Measurements from ENCODE around the gene RNF10. TPM values are rescaled to one million over a fixed set of nuclear protein-coding genes. Genes with fewer than 3 reads are reported as not detected.
"Not testable (repeated sequence)": the region's sequence is repeated elsewhere in the genome, so short reads cannot be mapped to it uniquely, and the experiment has no call there.

The RNF10 gene
- total RNA-seq, 1 experiment from 2014 or later, result 153 TPM

DNA sequence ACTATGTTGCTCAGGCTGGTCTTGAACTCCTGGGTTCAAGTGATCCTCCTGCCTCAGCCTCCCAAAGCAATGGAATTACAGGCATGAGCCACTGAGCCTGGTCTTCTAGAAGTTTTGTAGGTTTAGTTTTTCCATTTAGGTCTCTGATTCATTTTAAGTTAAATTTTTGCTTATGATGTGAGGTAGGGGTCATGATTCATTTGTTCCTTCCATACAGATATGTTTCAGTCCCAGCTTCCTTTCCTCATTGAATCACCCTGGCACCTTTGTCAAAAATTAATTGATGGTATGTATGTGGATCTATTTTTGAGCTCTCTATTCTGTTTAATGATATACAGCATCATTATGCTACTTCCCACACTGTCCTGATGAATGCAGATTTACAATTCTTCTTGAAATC, 80.7 kb downstream of the RNF10 start:
- H3K18ac ChIP-seq (ENCODE audit: insufficient read length, low read depth, low read length), result no peak overlapping the region

DNA sequence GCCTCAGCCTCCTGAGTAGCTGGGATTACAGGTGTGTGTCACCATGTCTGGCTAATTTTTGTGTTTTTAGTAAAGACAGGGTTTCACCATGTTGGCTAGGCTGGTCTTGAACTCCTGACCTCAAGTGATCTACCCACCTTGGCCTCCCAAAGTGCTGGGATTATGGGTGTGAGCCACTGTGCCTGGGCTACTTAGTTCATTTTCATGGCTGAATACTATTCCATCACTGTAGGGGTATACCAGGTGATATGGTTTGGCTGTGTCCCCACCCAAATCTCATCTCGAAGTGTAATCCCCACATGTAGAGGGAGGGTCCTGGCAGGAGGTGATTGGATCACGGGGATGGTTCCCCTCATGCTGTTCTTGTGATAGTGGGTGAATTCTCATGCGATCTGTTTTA, 83.0 kb downstream of the RNF10 start:
- H3K14ac ChIP-seq (ENCODE audit: insufficient read depth, low read length); H2BK20ac ChIP-seq (ENCODE audit: low read depth, low read length, poor library complexity, severe bottlenecking); H3K79me1 ChIP-seq (ENCODE audit: insufficient read depth, low read depth, low read length, poor library complexity, severe bottlenecking); H3K4me2 ChIP-seq (ENCODE audit: insufficient read depth, insufficient read length, low read length); H3K18ac ChIP-seq (ENCODE audit: insufficient read length, low read depth, low read length); H2BK5ac ChIP-seq (ENCODE audit: insufficient read length, low read length); H2BK15ac ChIP-seq (ENCODE audit: low read depth, low read length); H2BK12ac ChIP-seq (ENCODE audit: insufficient read length, low read depth, low read length); DNase-seq; H3K9me3 Mint-ChIP-seq; H3K27ac Mint-ChIP-seq; H3K9ac ChIP-seq (ENCODE audit: extremely low read depth, insufficient read length, low read length); H3K4me3 Mint-ChIP-seq; H2AK5ac ChIP-seq (ENCODE audit: insufficient read length, low read length); H3T11ph ChIP-seq (ENCODE audit: low read length); H4K20me1 ChIP-seq (ENCODE audit: control insufficient read depth, insufficient read depth, insufficient read length); H2BK120ac ChIP-seq (ENCODE audit: low read depth, low read length, poor library complexity, severe bottlenecking); H3K79me2 ChIP-seq (ENCODE audit: insufficient read depth, low read length); H2AFZ ChIP-seq (ENCODE audit: low read length); H4K8ac ChIP-seq (replicated peaks; ENCODE audit: insufficient read length, low read depth, low read length); H3K23me2 ChIP-seq (ENCODE audit: insufficient read length, low read depth, low read length, poor library complexity, severe bottlenecking); H3K4me1 ChIP-seq (ENCODE audit: insufficient read depth, low read length); H4K91ac ChIP-seq (ENCODE audit: insufficient read length, low read depth, low read length); H3K27ac ChIP-seq (ENCODE audit: insufficient read length, low read depth, low read length); H4K5ac ChIP-seq (ENCODE audit: insufficient read length, low read depth, low read length); H3K23ac ChIP-seq (ENCODE audit: insufficient read length, low read depth, low read length); H3K36me3 Mint-ChIP-seq (ENCODE audit: insufficient read depth in 1 of 3, low read depth in 3 of 3); H3K9me3 ChIP-seq (ENCODE audit: control insufficient read depth, low read depth, low read length); H3K4ac ChIP-seq (ENCODE audit: low read depth, low read length); H3K27me3 ChIP-seq (ENCODE audit: insufficient read depth, low read length); H3K56ac ChIP-seq (ENCODE audit: insufficient read length, low read depth, low read length): not testable (repeated sequence)
- Mint-ChIP-seq H3K4me1 (peaks cover 11 to 13% of the 10 kb centered on the region in 2 experiments), H3K27me3 (ENCODE audit: low read depth) (peaks cover 11% of the 10 kb centered on the region)
- WGBS (ENCODE audit: extremely low coverage, insufficient read length, low lambda C conversion rate), result no CpG with 5 or more reads among the region's 3 CpGs

More for the DNA sequence above, 80.7 kb downstream of the RNF10 start:
- Histone ChIP-seq H3K4me2 (ENCODE audit: insufficient read depth, insufficient read length, low read length) (no peak overlapping the region), H2BK5ac (ENCODE audit: insufficient read length, low read length) (no peak overlapping the region), H4K5ac (ENCODE audit: insufficient read length, low read depth, low read length) (no peak overlapping the region), H3K9ac (ENCODE audit: extremely low read depth, insufficient read length, low read length) (no peak overlapping the region), H3K79me2 (ENCODE audit: insufficient read depth, low read length) (no peaks in the 10 kb centered on the region), H2AFZ (ENCODE audit: low read length) (no peak overlapping the region), H3K27me3 (ENCODE audit: insufficient read depth, low read length) (no peaks in the 10 kb centered on the region), H3K4ac (ENCODE audit: low read depth, low read length) (no peak overlapping the region), H3K9me3 (ENCODE audit: control insufficient read depth, low read depth, low read length) (no peaks in the 10 kb centered on the region), H2AK5ac (ENCODE audit: insufficient read length, low read length) (no peak overlapping the region), H3K14ac (ENCODE audit: insufficient read depth, low read length) (no peak overlapping the region), H3K23me2 (ENCODE audit: insufficient read length, low read depth, low read length, poor library complexity, severe bottlenecking) (no peaks in the 10 kb centered on the region), H2BK20ac (ENCODE audit: low read depth, low read length, poor library complexity, severe bottlenecking) (no peak overlapping the region), H3K56ac (ENCODE audit: insufficient read length, low read depth, low read length) (no peak overlapping the region), H3K79me1 (ENCODE audit: insufficient read depth, low read depth, low read length, poor library complexity, severe bottlenecking) (no peaks in the 10 kb centered on the region), H3T11ph (ENCODE audit: low read length) (no peak overlapping the region), H2BK120ac (ENCODE audit: low read depth, low read length, poor library complexity, severe bottlenecking) (no peak overlapping the region), H4K8ac (replicated peaks; ENCODE audit: insufficient read length, low read depth, low read length) (no peak overlapping the region), H3K4me1 (ENCODE audit: insufficient read depth, low read length) (peaks cover 2% of the 10 kb centered on the region; the same call in 1 of the 2 replicates), H2BK15ac (ENCODE audit: low read depth, low read length) (no peak overlapping the region), H4K20me1 (ENCODE audit: control insufficient read depth, insufficient read depth, insufficient read length) (no peaks in the 10 kb centered on the region), H3K23ac (ENCODE audit: insufficient read length, low read depth, low read length) (no peak overlapping the region), H3K27ac (ENCODE audit: insufficient read length, low read depth, low read length) (no peak overlapping the region), H2BK12ac (ENCODE audit: insufficient read length, low read depth, low read length) (no peak overlapping the region), H4K91ac (ENCODE audit: insufficient read length, low read depth, low read length) (no peak overlapping the region)
- H3K36me3 Mint-ChIP-seq (ENCODE audit: insufficient read depth in 1 of 3, low read depth in 3 of 3), result peaks cover 0 to 4% (median 0%) of the 10 kb centered on the region in 3 experiments; a peak in 1 of 7 replicates
- H3K27me3 Mint-ChIP-seq (ENCODE audit: low read depth), result peaks cover 11% of the 10 kb centered on the region
- H3K9me3 Mint-ChIP-seq, result peaks cover 2 to 4% of the 10 kb centered on the region in 2 experiments; a peak in 3 of 5 replicates
- no peak overlapping the region for H3K4me3 Mint-ChIP-seq
- no peak overlapping the region for H3K27ac Mint-ChIP-seq
- TF ChIP-seq, protein P1, sequence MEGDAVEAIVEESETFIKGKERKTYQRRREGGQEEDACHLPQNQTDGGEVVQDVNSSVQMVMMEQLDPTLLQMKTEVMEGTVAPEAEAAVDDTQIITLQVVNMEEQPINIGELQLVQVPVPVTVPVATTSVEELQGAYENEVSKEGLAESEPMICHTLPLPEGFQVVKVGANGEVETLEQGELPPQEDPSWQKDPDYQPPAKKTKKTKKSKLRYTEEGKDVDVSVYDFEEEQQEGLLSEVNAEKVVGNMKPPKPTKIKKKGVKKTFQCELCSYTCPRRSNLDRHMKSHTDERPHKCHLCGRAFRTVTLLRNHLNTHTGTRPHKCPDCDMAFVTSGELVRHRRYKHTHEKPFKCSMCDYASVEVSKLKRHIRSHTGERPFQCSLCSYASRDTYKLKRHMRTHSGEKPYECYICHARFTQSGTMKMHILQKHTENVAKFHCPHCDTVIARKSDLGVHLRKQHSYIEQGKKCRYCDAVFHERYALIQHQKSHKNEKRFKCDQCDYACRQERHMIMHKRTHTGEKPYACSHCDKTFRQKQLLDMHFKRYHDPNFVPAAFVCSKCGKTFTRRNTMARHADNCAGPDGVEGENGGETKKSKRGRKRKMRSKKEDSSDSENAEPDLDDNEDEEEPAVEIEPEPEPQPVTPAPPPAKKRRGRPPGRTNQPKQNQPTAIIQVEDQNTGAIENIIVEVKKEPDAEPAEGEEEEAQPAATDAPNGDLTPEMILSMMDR (conservative IDR thresholded peaks at IDR 0.05), result no peak
- H3K4me1 Mint-ChIP-seq, result peaks cover 11 to 12% of the 10 kb centered on the region in 2 experiments
- no peak for DNase-seq

Measured in H9 (cell line).